Panc1 (cell line): ENCODE results near the gene CFAP251. TPM values are rescaled to one million over a fixed set of nuclear protein-coding genes. Genes with fewer than 3 reads are reported as not detected.

Experiments
- ATAC-seq: fragments of 200-7000 bp; cut with Tn5 transposase; 2 replicates; pipeline ENCODE4 v1.9.1; 2020; ENCODE audit warnings: mild to moderate bottlenecking, moderate library complexity
- BruUV-seq: library from RNA; stranded (reverse); fragments of 400-500 nt; replicated peaks from 2 replicates; lab custom pipeline; 2021; lab: Mats Ljungman, UMichigan
- CTCF ChIA-PET: fragments of 300-600 bp; sonication (Branson Sonifier 250); formaldehyde crosslinking; loops from one replicate; lab custom pipeline; 2022; ENCODE audit warnings: antibody characterized with exemption; lab: Charles Lee
- POLR2A ChIA-PET: fragments of 300-600 bp; sonication (Branson Sonifier 250); formaldehyde crosslinking; loops from one replicate; lab custom pipeline; 2022; ENCODE audit warnings: antibody characterized with exemption; lab: Charles Lee
- DNase-seq: peaks from one replicate; pipeline ENCODE4 v3.0.0-alpha.2; 2010; ENCODE audit warnings: low read depth, low spot score
- H3K27ac ChIP-seq: 2 replicates; pipeline ENCODE4 v1.5.1; 2011; ENCODE audit warnings: mild to moderate bottlenecking, low read length, inconsistent platforms
- H3K27me3 ChIP-seq: fragments of 200-500 bp; sonication (Bioruptor generic); 2 replicates; pipeline ENCODE4 v1.6.0; 2014; ENCODE audit warnings: low read length, inconsistent platforms; ENCODE audit not compliant: control insufficient read depth, insufficient read depth
- H3K36me3 ChIP-seq: fragments of 200-500 bp; sonication (Bioruptor generic); 2 replicates; pipeline ENCODE4 v1.5.1; 2014; ENCODE audit warnings: inconsistent platforms, mild to moderate bottlenecking, low read length, moderate library complexity; ENCODE audit not compliant: control insufficient read depth, insufficient read depth
- H3K4me1 ChIP-seq: 2 replicates; pipeline ENCODE4 v1.5.1; 2011; ENCODE audit warnings: inconsistent platforms, mild to moderate bottlenecking, low read length, moderate library complexity; ENCODE audit not compliant: control insufficient read depth, insufficient read depth
- H3K4me3 ChIP-seq, 2 experiments: 2 replicates each; pipeline ENCODE4 v1.5.1; 2011 to 2012; ENCODE audit warnings: low read depth in 2 of 2, low read length in 2 of 2, mild to moderate bottlenecking in 2 of 2, inconsistent platforms in 1 of 2, moderate library complexity in 1 of 2
- H3K9me3 ChIP-seq: fragments of 200-500 bp; sonication (Bioruptor generic); 2 replicates; pipeline ENCODE4 v1.5.1; 2014; ENCODE audit warnings: low read depth, mild to moderate bottlenecking, inconsistent platforms, low read length, moderate library complexity; ENCODE audit not compliant: control insufficient read depth, insufficient read depth
- CTCF ChIP-seq: fragments of 450-650 bp; IDR thresholded peaks from 2 replicates; pipeline ENCODE4 v1.5.1; 2017; ENCODE audit warnings: mild to moderate bottlenecking
- POLR2AphosphoS5 ChIP-seq: IDR thresholded peaks from 2 replicates; pipeline ENCODE4 v1.6.1; 2012; ENCODE audit warnings: mild to moderate bottlenecking, low read depth, low read length, moderate library complexity
- REST ChIP-seq, 2 experiments: IDR thresholded peaks; 2 replicates each; pipeline ENCODE4 v1.6.1; 2011 to 2012; ENCODE audit warnings: low read depth in 2 of 2, control low read depth in 1 of 2, low read length in 1 of 2, mild to moderate bottlenecking in 1 of 2, moderate library complexity in 1 of 2; ENCODE audit not compliant: insufficient read depth in 1 of 2
- SIN3A ChIP-seq: IDR thresholded peaks from 2 replicates; pipeline ENCODE4 v1.6.1; 2012; ENCODE audit warnings: low read depth, mild to moderate bottlenecking, low read length, moderate library complexity, borderline replicate concordance; ENCODE audit not compliant: insufficient read depth
- TCF7L2 ChIP-seq: IDR thresholded peaks from 2 replicates; pipeline ENCODE4 v1.6.1; 2011; ENCODE audit warnings: mild to moderate bottlenecking, low read depth, low read length, inconsistent platforms
- in situ Hi-C: cut with HindIII; loops from 2 replicates; pipeline ENCODE4 v1.10.0; 2016; ENCODE audit warnings: low sequenced_read_pairs, low pct_unique_long_range_greater_than_20kb
- intact Hi-C: fragments of 100-400 bp; cut with micrococcal nuclease; formaldehyde crosslinking; loops from one replicate; pipeline ENCODE4 v1.10.0; 2022; ENCODE audit not compliant: unreplicated experiment
- total RNA-seq: library from RNA; stranded (reverse); gene quantifications from one replicate; pipeline ENCODE4 v1.2.1, GENCODE V29; 2021; ENCODE audit not compliant: unreplicated experiment

CFAP251 gene
- total RNA-seq, 1 experiment from 2014 or later, result 4.2 TPM

- ChIA-PET CTCF (no interaction called here), POLR2A (no interaction called here)
- no peak overlapping the region for H3K4me3 ChIP-seq
- no peaks in the 10 kb centered on the region for H3K9me3 ChIP-seq
- H3K36me3 ChIP-seq, result no peaks in the 10 kb centered on the region
- intact Hi-C loops, result no loop called here
- BruUV-seq, result no TSS peak
- DNase-seq, result no peak
- H3K4me1 ChIP-seq, result no peaks in the 10 kb centered on the region; the same call in 1 of the 2 replicates
- no peaks in the 10 kb centered on the region for H3K27me3 ChIP-seq
- TF ChIP-seq SIN3A (no peak), REST (IDR thresholded peaks at IDR 0.05; ENCODE audit: insufficient read depth in 1 of 2, low read depth in 2 of 2, low read length in 1 of 2) (no peak), TCF7L2 (no peak), POLR2AphosphoS5 (no peak), CTCF (no peak)
- in situ Hi-C loops, result no loop called here
- no peak overlapping the region for H3K27ac ChIP-seq
- peak; percentile 52; the same call in 1 of the 2 replicates for ATAC-seq
Observed at GRCh38 chr12:122046145-122046544, 127.8 kb downstream of the CFAP251 start.

- H3K4me3 ChIP-seq, result no peak overlapping the region
- H3K27me3 ChIP-seq, result no peaks in the 10 kb centered on the region
- POLR2A ChIA-PET, result interaction anchor here (0.7 kb wide), 1 partner anchor 10 kb away, joined by 3 read pairs; no protein-coding TSS in a partner anchor
- no TSS peak for BruUV-seq
- intact Hi-C loops (no loop called here), in situ Hi-C loops (no loop called here)
- DNase-seq (no peak), ATAC-seq (no peak)
- no peaks in the 10 kb centered on the region; the same call in 1 of the 2 replicates for H3K4me1 ChIP-seq
- H3K9me3 ChIP-seq, result no peaks in the 10 kb centered on the region
- no peak overlapping the region for H3K27ac ChIP-seq
- CTCF ChIA-PET, result no interaction called here
- H3K36me3 ChIP-seq, result no peaks in the 10 kb centered on the region
- TF ChIP-seq REST (IDR thresholded peaks at IDR 0.05; ENCODE audit: insufficient read depth in 1 of 2, low read depth in 2 of 2, low read length in 1 of 2), result no peak
- TF ChIP-seq CTCF, result no peak
- no peak for TF ChIP-seq TCF7L2
- no peak for TF ChIP-seq POLR2AphosphoS5
- no peak for TF ChIP-seq SIN3A
Observed at GRCh38 chr12:122048151-122048550, 129.8 kb downstream of the CFAP251 start.
